Esophagus muscularis mucosa (tissue), 3 donors: Measurements from ENCODE around the gene RHCG.

Experiments
- POLR2AphosphoS5 ChIP-seq, 2 donors: sonication (generic); formaldehyde crosslinking; IDR thresholded peaks; one replicate each; pipeline ENCODE4 v1.6.1; 2017; ENCODE audit warnings: antibody characterized with exemption in 2 of 2
- TF ChIP-seq, protein P1 (sequence below), 3 experiments: fragments of 200-600 bp in 2 of 3; fragments of 450-650 bp in 1 of 3; sonication (generic) in 2 of 3; IDR thresholded peaks; one replicate each; pipeline ENCODE4 v1.5.1; 2017 to 2019; ENCODE audit warnings: antibody characterized with exemption in 3 of 3, mild to moderate bottlenecking in 2 of 3, moderate library complexity in 1 of 3

DNA sequence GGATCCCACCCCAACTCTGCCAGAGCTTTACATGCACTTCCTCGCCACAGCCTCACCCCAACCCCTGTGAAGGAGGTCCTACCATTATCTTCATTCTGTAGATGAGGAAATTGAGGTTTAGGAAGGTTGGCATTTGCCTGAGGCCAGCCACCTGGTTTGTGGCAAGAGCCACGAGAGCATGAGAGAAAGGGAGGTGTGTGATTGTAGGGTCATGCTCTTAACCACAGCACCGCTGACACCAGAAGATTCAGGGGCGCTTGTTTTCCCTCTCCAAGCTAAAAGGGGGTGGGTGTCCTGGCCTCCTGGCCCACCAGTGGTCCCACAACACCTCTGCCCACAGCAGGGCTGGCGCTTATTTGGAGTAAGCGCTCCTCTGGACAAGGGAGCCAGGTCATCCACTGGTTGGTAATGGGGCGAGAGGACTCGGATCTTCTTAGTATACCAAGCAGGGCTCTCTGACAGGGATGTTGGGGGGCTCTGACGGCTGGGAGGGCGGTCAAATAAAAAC is 691 bp downstream of the RHCG start:
- TF ChIP-seq, protein P1, sequence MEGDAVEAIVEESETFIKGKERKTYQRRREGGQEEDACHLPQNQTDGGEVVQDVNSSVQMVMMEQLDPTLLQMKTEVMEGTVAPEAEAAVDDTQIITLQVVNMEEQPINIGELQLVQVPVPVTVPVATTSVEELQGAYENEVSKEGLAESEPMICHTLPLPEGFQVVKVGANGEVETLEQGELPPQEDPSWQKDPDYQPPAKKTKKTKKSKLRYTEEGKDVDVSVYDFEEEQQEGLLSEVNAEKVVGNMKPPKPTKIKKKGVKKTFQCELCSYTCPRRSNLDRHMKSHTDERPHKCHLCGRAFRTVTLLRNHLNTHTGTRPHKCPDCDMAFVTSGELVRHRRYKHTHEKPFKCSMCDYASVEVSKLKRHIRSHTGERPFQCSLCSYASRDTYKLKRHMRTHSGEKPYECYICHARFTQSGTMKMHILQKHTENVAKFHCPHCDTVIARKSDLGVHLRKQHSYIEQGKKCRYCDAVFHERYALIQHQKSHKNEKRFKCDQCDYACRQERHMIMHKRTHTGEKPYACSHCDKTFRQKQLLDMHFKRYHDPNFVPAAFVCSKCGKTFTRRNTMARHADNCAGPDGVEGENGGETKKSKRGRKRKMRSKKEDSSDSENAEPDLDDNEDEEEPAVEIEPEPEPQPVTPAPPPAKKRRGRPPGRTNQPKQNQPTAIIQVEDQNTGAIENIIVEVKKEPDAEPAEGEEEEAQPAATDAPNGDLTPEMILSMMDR (IDR thresholded peaks at IDR 0.05), result no peak
- TF ChIP-seq POLR2AphosphoS5 (IDR thresholded peaks at IDR 0.05), result no peak
